GM19240 (cell line): Measurements from ENCODE around the gene SLC16A6.
"Not testable (repeated sequence)": the region's sequence is repeated elsewhere in the genome, so short reads cannot be mapped to it uniquely, and the experiment has no call there.

Source experiments
- DNase-seq: peaks from one replicate; pipeline ENCODE4 v3.0.0; 2011; ENCODE audit warnings: low spot score; ENCODE audit not compliant: insufficient read length

The SLC16A6 gene

GRCh38 chr17:68291836-68292688 lies 1.1 kb upstream of the SLC16A6 start:
- DNase-seq: peak; percentile 78

- no peak for DNase-seq
Measured at GRCh38 chr17:68290268-68290954, 516 bp downstream of the SLC16A6 start.

DNA sequence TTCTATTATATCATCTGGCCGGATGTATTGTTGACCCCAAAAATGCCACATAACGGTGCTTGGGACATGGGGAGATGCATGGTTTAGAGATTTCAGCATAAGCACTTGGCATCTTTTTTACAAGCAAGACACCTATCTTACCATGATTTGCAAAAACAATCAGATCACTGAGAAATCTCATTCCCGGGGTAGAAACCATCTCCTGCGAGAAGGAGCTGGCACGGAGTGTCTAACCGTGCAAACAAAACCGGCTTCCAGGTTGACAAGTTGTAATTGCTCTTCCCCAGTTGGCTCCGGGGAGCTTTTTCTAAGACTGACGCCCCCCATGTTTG lies 1.0 kb downstream of the SLC16A6 start:
- DNase-seq: no peak

DNA sequence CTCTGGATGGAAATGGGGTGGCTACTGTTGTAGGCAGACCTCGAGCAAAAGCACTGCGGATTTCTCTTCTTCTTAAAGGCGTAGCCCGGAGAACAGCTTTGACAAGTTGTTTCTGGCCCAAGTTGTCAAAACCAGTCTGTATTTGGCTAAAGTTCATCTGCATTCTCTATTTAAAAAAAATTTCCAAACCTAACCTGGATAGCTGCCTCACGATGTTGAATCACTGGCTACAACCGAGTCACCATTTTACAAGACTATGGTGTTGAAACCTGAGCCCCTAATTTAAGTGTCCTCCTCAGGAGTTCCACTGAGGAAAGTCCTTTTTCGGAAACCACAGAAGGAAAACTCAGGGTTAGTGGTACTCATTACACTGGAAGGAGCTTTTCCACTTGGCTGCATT lies 1.5 kb downstream of the SLC16A6 start:
- DNase-seq: no peak

DNA sequence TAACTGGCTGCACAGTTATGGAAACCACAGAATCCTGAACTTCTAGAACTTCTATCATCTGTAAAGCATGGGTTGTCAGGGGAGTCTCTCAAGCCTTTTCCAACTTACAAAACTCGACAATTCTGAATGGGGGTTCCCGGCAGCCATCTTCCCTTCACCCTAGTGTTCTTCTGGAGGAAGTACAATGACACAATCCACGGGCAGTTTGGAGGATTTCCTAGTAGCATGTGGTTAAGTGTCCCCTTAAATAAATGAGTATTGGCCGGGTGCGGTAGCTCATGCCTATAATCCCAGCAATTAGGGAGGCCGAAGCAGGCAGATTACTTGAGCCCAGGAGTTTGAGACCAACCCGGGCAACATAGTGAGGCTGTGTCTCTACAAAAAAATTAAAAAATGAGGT lies 2.1 kb downstream of the SLC16A6 start:
- no peak for DNase-seq

DNA sequence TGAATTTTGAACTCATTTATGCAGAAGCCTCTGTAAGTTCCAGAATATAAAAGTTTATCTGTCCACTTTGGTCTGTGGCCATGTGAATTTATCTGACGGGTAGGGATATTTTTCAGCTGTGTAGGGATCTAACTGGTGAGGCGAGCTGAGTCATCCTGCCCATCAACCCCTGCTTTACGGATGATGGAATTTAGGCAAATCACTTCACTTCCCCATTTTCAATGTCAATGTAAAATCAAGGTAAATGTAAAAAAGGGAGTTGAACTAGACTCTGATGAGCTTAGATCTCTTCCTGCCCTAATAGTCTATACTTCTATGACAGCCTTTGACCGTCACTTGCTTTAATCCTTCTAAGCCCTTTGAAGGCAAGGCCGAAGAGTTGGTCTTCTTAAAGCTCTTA lies 2.6 kb downstream of the SLC16A6 start:
- no peak for DNase-seq

GRCh38 chr17:68281965-68282364 lies 9.0 kb downstream of the SLC16A6 start:
- DNase-seq: not testable (repeated sequence)

GRCh38 chr17:68277807-68278206 lies 13.1 kb downstream of the SLC16A6 start:
- no peak for DNase-seq

DNA sequence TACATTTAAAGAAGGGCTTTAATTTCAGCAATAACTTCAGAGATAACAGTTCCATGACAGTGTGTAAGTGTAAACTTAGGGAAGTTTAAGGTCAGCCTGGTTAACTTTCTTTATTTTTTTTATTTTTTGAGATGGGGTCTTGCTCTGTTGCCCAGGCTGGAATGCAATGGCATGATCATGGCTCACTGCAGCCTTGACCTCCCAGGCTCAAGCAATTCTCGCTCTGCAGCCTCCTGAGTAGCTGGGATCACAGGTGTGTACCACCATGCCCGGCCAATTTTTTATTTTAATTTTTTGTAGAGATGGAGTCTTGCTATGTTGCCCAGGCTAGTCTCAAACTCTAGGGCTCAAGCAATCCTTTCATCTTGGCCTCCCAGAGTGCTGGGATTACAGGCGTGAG lies 14.6 kb downstream of the SLC16A6 start:
- DNase-seq: not testable (repeated sequence)

DNA sequence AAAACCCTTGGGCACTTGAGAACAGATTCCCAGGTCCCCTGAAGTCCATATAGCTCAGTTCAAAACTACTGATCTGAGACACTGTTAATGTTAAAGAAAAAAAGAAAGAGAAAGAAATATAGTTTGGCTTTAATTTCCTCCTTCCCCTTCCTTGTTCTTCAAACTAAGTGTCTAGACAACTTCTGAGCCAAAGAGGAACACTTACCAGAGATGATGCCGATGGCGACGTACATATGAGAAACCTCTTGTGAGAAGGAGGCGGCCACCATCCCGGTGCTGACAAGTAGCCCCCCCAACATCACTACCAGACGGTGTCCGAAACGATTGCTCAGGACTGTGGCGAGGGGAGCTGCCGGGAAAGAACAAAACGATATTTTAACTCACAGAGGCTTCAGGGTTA lies 17.2 kb downstream of the SLC16A6 start:
- no peak for DNase-seq

DNA sequence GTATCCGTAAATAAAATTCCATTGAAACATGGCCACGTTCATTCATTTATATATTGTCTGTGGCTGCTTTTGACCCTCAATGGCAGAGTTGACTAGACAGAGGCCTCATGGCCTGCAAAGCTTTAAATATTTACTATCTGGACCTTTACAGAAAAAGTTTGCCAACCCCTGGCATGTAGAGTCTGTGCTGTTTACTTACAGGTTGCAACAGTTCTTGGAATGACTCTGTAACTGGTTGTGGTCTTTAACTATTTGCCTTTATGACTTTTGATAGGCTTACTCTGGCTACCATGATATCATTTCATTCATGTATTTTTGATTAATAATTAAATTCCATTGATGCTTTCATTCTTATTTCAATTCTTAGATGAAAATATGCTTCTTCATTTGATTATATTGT lies 25.1 kb downstream of the SLC16A6 start:
- DNase-seq: not testable (repeated sequence)

GRCh38 chr17:68263101-68263681 lies 27.7 kb downstream of the SLC16A6 start:
- DNase-seq: not testable (repeated sequence)

DNA sequence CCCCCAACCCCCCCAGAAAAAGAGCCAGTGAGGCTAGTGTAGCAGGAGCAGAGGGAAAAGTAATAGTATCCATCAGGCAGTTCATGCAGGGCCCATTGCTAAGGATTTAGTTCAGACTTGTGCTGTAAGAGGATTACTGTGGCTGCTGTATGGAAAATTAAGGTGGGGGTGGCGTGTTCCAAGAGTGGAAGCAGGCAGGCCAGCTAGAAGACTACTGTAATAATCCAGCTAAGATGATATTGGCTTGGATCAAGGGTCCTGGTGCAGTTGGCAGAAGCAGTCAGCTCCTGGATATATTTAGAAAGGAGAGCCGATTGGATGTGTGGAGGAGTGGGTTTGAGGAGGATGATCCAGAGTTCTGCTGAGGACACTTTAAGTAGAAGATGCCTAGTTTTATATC lies 28.5 kb downstream of the SLC16A6 start:
- DNase-seq: not testable (repeated sequence)

DNA sequence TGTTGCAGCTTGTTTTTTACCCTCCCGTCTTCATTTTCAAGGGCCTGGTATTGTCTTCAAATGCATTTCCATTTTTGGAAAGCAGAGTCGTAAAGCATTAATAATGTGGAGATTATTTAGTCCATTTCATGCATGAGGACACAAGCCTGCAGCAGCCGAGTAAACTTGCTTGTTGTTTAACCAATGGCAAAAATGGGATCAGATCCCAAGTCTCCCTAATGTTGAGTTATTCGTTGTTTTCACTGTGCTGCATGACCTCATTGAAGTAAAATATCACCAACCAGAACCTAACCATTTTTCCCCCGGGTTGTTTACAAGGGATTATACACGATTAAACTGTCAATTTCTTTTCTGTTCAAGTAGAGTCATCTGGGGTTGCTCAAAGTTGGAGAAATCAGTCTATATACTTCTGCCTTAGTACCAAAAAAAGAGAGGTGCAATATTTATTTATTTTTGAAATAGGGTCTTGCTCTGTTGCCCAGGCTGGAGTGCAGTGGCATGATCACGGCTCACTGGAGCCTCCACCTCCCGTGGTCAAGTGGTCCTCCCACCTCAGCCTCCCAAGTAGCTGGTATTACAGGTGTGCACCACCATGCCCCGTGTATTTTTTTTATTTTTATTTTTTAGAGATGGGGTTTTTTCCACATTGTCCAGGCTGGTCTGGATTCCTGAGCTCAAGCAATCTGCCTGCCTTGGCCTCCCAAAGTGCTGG lies 30.7 kb downstream of the SLC16A6 start:
- DNase-seq: no peak

DNA sequence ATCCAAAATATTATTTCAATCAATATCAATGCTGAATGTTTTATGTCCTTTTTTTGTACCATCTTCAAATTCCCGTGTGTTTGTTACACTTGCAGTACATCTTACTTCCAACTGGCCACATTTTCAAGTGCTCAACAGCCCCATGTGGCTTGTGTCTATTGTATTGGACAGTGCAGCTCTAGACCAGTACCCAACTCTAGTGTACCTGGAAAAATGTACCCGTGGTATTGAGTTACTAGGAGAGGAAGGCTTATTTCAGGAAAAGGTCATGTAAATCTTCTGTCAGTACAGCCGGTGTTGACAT lies 31.3 kb downstream of the SLC16A6 start:
- DNase-seq: not testable (repeated sequence)

DNA sequence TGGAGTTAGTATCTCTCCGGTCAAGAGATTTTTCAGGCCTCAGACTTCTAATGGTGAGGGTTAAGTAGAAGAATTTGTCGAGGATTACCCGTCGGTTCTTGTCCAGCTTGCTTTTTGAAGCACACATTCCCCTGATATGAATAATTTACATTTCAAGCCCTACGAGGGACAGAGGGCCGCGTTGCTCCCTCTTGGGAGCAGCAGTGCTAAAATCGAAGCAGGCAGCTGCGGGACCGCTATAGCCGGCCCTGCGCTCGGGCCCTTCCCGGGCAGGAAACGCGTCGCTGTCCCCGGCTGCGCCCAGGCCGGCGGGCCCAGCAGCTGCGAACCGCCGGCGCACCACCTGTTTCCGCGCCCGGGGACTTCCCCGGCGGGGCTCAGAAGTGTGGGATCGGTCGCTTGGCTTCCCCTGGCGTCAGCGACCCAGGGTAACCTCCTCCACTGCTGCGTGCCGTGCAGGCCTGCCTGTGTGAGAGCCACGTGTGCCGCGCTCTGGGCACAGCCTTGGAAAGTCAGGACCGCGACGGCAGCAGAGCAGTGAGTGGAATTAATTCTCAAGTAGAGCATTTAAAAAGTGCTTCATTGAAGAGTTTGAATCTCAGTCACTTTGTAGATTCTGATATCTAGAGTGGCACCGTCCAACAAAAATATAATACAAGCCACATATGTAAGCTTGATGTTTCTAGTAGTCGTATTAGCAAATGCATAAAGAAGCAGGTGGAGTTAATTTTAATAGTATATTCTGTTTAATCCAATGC lies 31.9 kb downstream of the SLC16A6 start:
- DNase-seq: not testable (repeated sequence)

DNA sequence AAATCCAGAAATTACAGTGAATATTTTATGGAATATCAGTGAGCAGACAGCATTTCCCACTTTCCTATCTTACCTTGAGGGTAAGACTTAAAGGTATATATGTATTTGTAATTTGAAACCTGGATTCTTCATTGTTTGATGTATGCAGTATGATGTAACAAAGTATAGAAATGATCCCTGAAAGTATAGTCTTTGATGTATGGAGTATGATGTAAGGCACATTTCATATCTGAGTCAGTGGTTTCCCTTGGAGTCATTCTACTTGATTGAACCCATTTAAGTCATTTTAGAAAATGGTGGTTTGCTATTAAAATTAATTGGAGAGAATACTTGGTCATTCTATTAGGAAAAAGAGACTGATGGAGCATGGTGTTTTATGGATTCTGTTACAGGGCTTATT lies 33.0 kb downstream of the SLC16A6 start:
- no peak for DNase-seq

GRCh38 chr17:68256701-68257100 lies 34.2 kb downstream of the SLC16A6 start:
- not testable (repeated sequence) for DNase-seq

GRCh38 chr17:68255731-68256538 lies 35.0 kb downstream of the SLC16A6 start:
- DNase-seq: no peak

- DNase-seq: no peak
Measured at GRCh38 chr17:68255151-68255550, 35.8 kb downstream of the SLC16A6 start.
